Ishikawa (cell line): ENCODE data around the gene RGS12.

ENCODE experiments used
- CREB1 ChIP-seq: IDR thresholded peaks from 2 replicates; pipeline ENCODE4 v1.6.1; 2012; ENCODE audit warnings: low read depth
- EP300 ChIP-seq: IDR thresholded peaks from 2 replicates; pipeline ENCODE4 v1.6.1; 2012; ENCODE audit warnings: borderline replicate concordance
- MAX ChIP-seq: IDR thresholded peaks from 2 replicates; pipeline ENCODE4 v1.6.1; 2012
- TEAD4 ChIP-seq: IDR thresholded peaks from 2 replicates; pipeline ENCODE4 v1.6.1; 2012
- ZBTB7A ChIP-seq: IDR thresholded peaks from 2 replicates; pipeline ENCODE4 v1.6.1; 2012; ENCODE audit warnings: low read depth

GRCh38 chr4:3252831-3253641 is 39.8 kb upstream of the RGS12 start:
- no peak for TF ChIP-seq MAX
- TF ChIP-seq ZBTB7A, result no peak
- TF ChIP-seq TEAD4, result no peak
- TF ChIP-seq CREB1, result no peak
- no peak for TF ChIP-seq EP300
